ENCODE data around the gene RBM41. TPM values are rescaled to one million over a fixed set of nuclear protein-coding genes. Genes with fewer than 3 reads are reported as not detected.
"Not testable (repeated sequence)": the region's sequence is repeated elsewhere in the genome, so short reads cannot be mapped to it uniquely, and the experiment has no call there.

Gene RBM41
- 6.8 TPM for polyA plus RNA-seq (2013, experiment 1 of 2; ENCODE audit: insufficient read length)
- 5.4 TPM for polyA plus RNA-seq (2013, experiment 2 of 2; ENCODE audit: insufficient read length)

- peak; percentile 81 for DNase-seq
These were observed at the start of gene RBM41 for GRCh38 chrX:107118322-107119147. Gene RBM41 (minus strand): TSS chrX:107118822. CDS start chrX:107118773, 49 bp downstream.

- no peak for DNase-seq
These were observed 49.6 kb upstream of the RBM41 start for GRCh38 chrX:107168257-107168656.

DNA sequence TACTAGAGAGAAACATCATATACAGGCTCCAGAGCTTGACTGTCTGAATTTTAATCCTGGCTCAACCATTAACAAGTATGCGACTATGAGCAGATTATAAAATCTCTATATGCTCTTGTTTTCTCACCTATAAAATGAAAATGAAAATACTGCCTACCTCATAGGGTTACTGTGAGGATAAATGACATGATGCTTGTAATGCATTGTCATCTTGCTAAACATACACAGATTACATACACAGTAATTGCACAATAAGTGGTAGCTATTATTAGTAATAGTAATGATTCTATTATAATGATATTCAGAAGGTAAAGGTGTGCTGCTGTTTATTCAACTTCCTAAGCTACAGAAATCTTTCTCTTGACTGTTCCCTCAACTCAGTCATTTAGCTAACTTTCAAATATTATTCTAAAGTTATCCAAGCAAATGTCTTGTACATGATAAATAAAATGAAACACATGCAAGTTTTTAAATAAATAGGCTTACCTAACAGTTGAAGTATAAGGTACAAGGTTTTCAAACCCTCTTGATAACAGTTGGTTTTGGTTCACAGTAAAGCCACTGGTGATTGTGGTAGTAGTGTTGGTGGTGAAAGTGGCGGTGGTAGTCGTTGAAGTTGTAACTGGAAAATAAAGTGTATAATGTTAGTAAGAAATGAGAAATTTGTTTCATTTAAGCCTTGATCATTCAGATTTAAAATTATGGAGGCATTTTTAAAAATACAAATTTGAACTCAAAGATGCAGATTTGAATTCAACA, 48.7 kb upstream of the RBM41 start:
- no peak for DNase-seq

- not testable (repeated sequence) for DNase-seq
These were observed 39.0 kb upstream of the RBM41 start for GRCh38 chrX:107157618-107158017.

DNA sequence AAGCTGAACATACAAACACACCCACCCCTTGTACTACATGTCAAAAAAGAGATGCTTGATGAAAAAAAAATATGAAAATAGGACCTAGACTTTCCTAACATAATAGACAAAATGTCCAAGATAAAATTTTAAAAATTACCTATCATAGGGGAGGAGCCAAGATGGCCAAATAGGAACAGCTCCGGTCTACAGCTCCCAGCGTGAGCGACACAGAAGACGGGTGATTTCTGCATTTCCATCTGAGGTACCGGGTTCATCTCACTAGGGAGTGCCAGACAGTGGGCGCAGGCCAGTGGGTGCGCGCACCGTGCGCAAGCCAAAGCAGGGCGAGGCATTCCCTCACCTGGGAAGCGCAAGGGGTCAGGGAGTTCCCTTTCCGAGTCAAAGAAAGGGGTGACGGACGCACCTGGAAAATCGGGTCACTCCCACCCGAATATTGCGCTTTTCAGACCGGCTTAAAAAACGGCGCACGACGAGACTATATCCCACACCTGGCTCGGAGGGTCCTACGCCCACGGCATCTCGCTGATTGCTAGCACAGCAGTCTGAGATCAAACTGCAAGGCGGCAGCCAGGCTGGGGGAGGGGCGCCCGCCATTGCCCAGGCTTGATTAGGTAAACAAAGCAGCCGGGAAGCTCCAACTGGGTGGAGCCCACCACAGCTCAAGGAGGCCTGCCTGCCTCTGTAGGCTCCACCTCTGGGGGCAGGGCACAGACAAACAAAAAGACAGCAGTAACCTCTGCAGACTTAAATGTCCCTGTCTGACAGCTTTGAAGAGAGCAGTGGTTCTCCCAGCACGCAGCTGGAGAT, 37.2 kb upstream of the RBM41 start:
- not testable (repeated sequence) for DNase-seq

GRCh38 chrX:107154787-107155620, 36.4 kb upstream of the RBM41 start:
- peak; percentile 31 for DNase-seq

DNA sequence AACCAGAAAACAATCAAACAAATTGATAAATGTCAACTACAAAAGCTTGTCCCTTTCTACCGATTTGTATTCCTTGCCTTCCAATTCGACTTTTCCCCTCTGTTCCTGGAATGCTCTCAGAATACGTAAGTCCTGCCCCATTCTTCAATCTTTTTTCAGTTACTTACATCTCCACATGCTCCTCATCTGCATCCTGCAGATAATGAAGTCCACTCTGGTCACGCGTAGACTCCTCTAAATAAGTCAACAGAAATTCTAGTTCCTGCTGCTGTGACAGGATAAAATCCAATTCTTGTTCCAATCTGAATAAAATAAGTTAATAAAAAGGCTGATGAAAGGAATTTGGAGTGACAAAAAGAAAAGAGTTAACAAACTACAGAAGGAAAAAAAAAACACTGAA, 34.4 kb upstream of the RBM41 start:
- no peak for DNase-seq

- DNase-seq, result no peak
These were observed 28.0 kb upstream of the RBM41 start for GRCh38 chrX:107146670-107147069.

- DNase-seq, result no peak
These were observed 17.3 kb upstream of the RBM41 start for GRCh38 chrX:107135965-107136307.

DNA sequence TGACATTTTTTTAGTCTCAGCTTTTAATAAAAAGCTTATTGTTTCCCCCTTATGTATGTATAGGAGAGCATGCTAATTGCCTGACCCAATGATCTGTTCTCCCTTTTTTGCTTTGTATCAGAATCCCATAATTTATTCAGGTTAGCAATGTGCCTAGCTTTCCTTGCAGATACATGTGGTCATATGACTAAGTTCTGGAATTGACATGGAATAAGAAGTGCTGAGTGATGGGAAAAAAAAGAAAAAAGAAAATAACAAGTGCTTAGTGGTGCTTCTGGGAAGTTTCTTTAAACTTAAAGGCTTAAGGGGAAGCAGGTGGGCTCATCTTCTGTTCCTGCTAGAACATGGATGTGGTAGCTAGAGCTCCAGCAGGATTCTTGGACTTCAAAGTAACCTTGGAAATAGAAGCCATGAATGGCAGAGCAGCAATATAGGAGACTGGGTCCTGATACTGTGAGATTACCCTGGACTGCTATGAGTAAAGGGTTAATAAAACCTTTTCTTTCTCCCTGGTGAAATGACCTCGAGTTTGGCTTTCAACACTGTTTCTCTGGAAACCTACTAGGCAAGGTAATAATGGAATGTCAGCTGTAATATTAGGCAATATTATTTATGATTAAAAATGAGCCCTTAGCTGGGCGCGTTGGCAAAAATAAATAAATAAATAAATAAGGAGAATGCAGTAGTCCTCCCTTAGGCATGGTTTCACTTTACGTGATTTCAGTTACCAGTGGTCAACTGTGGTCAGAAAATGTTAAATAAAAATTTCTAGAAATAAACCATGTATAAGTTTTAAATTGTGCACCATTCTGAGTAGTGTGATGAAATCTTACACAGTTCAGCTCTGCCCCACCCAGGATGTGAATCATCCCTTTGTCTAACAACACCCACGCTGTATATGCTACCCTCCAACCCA, 16.7 kb upstream of the RBM41 start:
- peak; percentile 58 for DNase-seq

DNA sequence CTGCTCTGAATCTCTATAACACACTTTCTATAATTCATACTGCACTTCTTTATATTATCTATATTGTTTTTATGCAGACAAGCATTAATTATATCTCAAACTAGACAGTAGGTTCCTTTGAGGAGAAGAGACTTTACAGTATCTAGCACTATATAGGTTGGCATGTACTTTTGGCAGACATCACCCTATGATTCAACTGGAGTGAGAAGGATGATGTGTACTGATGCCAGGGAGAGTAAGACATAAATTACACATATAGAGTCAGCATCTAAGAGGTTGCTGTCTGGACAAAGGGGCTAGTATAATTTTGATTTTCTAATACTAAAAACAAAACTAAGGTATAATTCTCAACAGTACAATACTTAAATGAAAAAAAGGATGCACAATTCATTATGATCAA, 5.1 kb upstream of the RBM41 start:
- no peak for DNase-seq

GRCh38 chrX:107119283-107119682, 661 bp upstream of the RBM41 start:
- DNase-seq, result no peak

- no peak for DNase-seq
These were observed 665 bp downstream of the RBM41 start for GRCh38 chrX:107117993-107118321.

- DNase-seq, result no peak
These were observed 11.2 kb downstream of the RBM41 start for GRCh38 chrX:107107459-107107858.

GRCh38 chrX:107102980-107103379, 15.6 kb downstream of the RBM41 start:
- DNase-seq, result peak; percentile 0

DNA sequence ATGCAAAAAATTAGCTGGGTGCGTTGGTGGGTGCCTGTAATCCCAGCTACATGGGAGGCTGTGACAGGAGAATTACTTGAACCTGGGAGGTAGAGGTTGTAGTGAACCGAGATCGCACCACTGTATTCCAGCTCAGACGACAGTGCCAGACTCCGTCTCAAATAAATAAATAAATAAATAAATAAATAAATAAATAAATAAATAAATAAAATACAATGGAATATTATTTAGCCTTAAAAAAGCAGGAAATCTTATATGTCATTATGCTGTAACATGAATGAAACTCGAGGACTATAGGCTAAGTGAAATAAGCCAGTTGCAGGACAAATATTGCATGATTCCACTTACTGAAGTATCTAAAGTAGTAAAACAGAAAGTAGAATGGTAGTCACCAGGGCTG, 42.5 kb downstream of the RBM41 start:
- no peak for DNase-seq

DNA sequence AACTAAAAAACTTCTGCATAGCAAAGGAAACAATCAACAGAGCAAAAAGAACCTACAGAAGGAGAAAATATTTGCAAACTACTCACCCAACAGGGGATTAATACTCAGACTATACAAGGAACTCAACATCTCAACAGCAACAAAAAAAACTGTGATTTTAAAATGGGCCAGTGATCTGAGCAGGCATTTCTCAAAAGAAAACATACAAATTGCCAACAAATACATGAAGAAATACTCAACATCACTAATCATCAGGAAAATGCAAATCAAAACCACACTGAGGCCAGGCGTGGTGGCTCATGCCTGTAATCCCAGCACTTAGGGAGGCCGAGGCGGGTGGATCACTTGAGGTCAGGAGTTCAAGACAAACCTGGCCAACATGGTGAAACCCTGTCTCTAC, 60.9 kb downstream of the RBM41 start:
- peak; percentile 9 for DNase-seq

DNA sequence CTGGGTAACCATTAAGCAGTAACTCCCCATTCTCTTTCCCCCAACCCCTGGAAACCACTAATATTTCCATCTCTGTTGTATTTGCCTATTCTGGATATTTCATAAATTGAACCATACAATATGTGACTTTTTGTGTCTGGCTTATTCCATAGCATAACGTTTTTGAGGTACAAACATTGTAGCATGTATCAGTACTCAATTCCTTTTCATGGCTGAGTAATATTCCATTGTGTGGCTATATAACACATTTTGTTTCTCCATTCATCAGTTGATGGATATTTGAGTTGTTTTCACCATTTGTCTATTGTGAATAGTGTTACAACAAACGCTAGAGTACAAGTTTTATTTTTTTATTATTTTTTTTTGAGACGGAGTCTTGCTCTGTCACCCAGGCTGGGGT, 63.6 kb downstream of the RBM41 start:
- DNase-seq, result no peak

DNA sequence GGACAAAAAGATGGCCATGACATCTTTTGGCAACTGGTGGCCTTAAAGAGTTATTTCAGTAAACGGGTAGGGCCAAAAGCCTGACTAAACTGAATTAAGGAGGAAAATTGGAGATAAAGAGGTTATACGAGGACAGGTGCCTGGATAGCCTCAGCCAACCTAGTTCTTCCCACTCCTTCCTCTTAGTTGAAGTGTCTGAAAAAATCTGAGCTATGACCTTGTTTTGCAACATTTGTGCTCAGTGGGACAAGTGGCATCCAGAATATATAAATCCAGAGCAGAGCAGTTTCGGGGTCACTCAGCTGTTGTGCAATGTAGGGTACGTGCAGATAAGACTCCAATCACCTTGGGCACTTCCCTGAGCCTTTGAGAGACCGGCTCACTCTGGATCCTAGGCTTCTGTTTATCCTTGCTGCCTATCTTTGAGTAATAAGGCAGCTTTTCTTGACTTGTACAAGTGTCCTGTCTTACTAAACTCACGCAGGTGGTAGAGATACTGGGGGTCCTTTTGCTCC, 68.4 kb downstream of the RBM41 start:
- no peak for DNase-seq

DNA sequence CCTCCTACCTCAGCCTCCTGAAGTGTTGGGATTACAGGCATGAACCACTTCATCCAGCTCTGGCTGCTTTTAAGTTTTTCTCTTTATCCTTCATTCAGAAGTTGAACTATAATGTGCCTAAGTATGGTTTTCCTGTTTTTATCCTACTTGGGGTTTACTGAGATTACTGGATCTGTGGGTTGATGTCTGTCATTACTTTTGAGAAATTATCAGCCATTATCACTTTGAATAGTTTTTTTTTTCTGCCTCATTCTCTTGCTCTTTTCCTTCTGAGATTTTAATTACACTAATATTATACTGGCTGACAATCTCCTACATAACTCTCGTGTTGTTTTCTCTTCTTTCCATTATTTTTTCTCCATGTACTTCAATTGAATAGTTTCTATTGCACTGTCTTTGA, 71.0 kb downstream of the RBM41 start:
- no peak for DNase-seq

- DNase-seq, result no peak
These were observed 88.9 kb downstream of the RBM41 start for GRCh38 chrX:107029752-107030151.
